HepG2 (cell line): Measurements from ENCODE around the gene TNP2. TPM values are rescaled to one million over a fixed set of nuclear protein-coding genes. Genes with fewer than 3 reads are reported as not detected.

Experiments
- ATF7-NPFF ChIP-seq: sonication (generic); formaldehyde crosslinking; IDR thresholded peaks from 2 replicates; pipeline ENCODE4 v1.8.1; 2023; ENCODE audit warnings: mild to moderate bottlenecking, low read depth, missing genetic modification reagents, moderate library complexity
- CEBPB ChIP-seq: IDR thresholded peaks from 2 replicates; pipeline ENCODE4 v1.6.1; 2011; ENCODE audit warnings: low read depth, low read length, improper control_type of control experiment, borderline replicate concordance
- CEBPG ChIP-seq: IDR thresholded peaks from 2 replicates; pipeline ENCODE4 v1.6.1; 2016
- DNMT1 ChIP-seq: sonication (generic); formaldehyde crosslinking; IDR thresholded peaks from 2 replicates; pipeline ENCODE4 v1.5.1; 2020; ENCODE audit warnings: mild to moderate bottlenecking, missing genetic modification reagents
- FOXJ3 ChIP-seq: sonication (generic); formaldehyde crosslinking; IDR thresholded peaks from 2 replicates; pipeline ENCODE4 v1.4.0; 2020; ENCODE audit warnings: missing genetic modification reagents, mild to moderate bottlenecking, borderline replicate concordance
- GATAD1 ChIP-seq: IDR thresholded peaks from 2 replicates; pipeline ENCODE4 v1.6.1; 2016; ENCODE audit warnings: missing genetic modification reagents, missing compliant biosample characterization
- GZF1 ChIP-seq: sonication (generic); formaldehyde crosslinking; IDR thresholded peaks from 2 replicates; pipeline ENCODE4 v1.5.1; 2020; ENCODE audit warnings: mild to moderate bottlenecking, missing genetic modification reagents
- IRF2 ChIP-seq: IDR thresholded peaks from 2 replicates; pipeline ENCODE4 v1.6.1; 2018; ENCODE audit warnings: missing genetic modification reagents, missing compliant biosample characterization
- MLXIP ChIP-seq: sonication (generic); formaldehyde crosslinking; IDR thresholded peaks from 2 replicates; pipeline ENCODE4 v1.9.0; 2021; ENCODE audit warnings: missing genetic modification reagents, borderline replicate concordance
- PLSCR1 ChIP-seq: sonication (generic); formaldehyde crosslinking; IDR thresholded peaks from 2 replicates; pipeline ENCODE4 v1.5.0; 2020; ENCODE audit warnings: missing genetic modification reagents, mild to moderate bottlenecking, borderline replicate concordance
- REST ChIP-seq, 2 experiments: IDR thresholded peaks; 2 replicates each; pipeline ENCODE4 v1.6.1; 2011 to 2012; ENCODE audit warnings: low read length in 2 of 2, borderline replicate concordance in 1 of 2, low read depth in 1 of 2, mild to moderate bottlenecking in 1 of 2, moderate library complexity in 1 of 2
- SYNCRIP ChIP-seq: fragments of 200-400 bp; formaldehyde crosslinking; IDR thresholded peaks from 2 replicates; pipeline ENCODE4 v1.6.1; 2018; ENCODE audit warnings: mild to moderate bottlenecking, low read depth, low read length; ENCODE audit not compliant: insufficient read depth
- ZBTB42 ChIP-seq: sonication (generic); formaldehyde crosslinking; IDR thresholded peaks from 2 replicates; pipeline ENCODE4 v1.5.0; 2020; ENCODE audit warnings: mild to moderate bottlenecking, missing genetic modification reagents
- ZFX ChIP-seq: sonication (generic); formaldehyde crosslinking; IDR thresholded peaks from 2 replicates; pipeline ENCODE4 v1.4.0; 2020; ENCODE audit warnings: mild to moderate bottlenecking, low read depth, missing genetic modification reagents, moderate library complexity
- ZNF17 ChIP-seq: sonication (generic); formaldehyde crosslinking; IDR thresholded peaks from 2 replicates; pipeline ENCODE4 v1.5.0; 2020; ENCODE audit warnings: mild to moderate bottlenecking, missing genetic modification reagents
- ZNF264 ChIP-seq: sonication (generic); formaldehyde crosslinking; IDR thresholded peaks from 2 replicates; pipeline ENCODE4 v1.4.0; 2020; ENCODE audit warnings: missing genetic modification reagents
- ZNF546 ChIP-seq: sonication (generic); formaldehyde crosslinking; conservative IDR thresholded peaks from 2 replicates; pipeline ENCODE4 v1.8.1; 2023; ENCODE audit warnings: mild to moderate bottlenecking, missing genetic modification reagents
- ZNF691 ChIP-seq: sonication (generic); formaldehyde crosslinking; IDR thresholded peaks from 2 replicates; pipeline ENCODE4 v1.4.0; 2020; ENCODE audit warnings: missing genetic modification reagents, low read depth, mild to moderate bottlenecking, borderline replicate concordance
- ZSCAN21 ChIP-seq: sonication (generic); formaldehyde crosslinking; IDR thresholded peaks from 2 replicates; pipeline ENCODE4 v1.8.0; 2022; ENCODE audit warnings: mild to moderate bottlenecking, missing genetic modification reagents, moderate library complexity, borderline replicate concordance
- ZSCAN5A ChIP-seq: sonication (generic); formaldehyde crosslinking; IDR thresholded peaks from 2 replicates; pipeline ENCODE4 v1.8.0; 2022; ENCODE audit warnings: mild to moderate bottlenecking, missing genetic modification reagents, borderline replicate concordance
- polyA plus RNA-seq, 8 experiments: library from polyadenylated mRNA; depleted of rRNA in 3 of 8; stranded (reverse) in 7 of 8; unstranded in 1 of 8; fragments of >200 nt; fragmentation: Illumina TruSeq in 4 of 8; extraction: Trizol in 4 of 8; gene quantifications; 2 replicates each; pipeline versions ENCODE4 v1.2.1 to v1.2.3, GENCODE V29; 2011 to 2016; ENCODE audit warnings: low read depth in 4 of 8, missing spikeins in 1 of 8, mixed read lengths in 1 of 8; ENCODE audit not compliant: insufficient read depth in 1 of 8
- total RNA-seq, 5 experiments: library from RNA; depleted of rRNA; stranded (reverse); fragments of >200 nt; fragmentation: Illumina TruSeq; extraction: Trizol; gene quantifications; 2 replicates each; pipeline ENCODE4 v1.2.3, GENCODE V29; 2016; ENCODE audit warnings: low read depth in 1 of 5

TNP2 gene
- total and polyA plus RNA-seq, 2 of the 13 experiments (the other 11 are each of a cell fraction or from before 2014, with no cell fraction given): not detected

- TF ChIP-seq MLXIP: no peak
- peak; percentile 86 for TF ChIP-seq FOXJ3 (CRISPR knock-in tag)
- no peak for TF ChIP-seq ZNF546
- TF ChIP-seq REST (IDR thresholded peaks at IDR 0.05; ENCODE audit: borderline replicate concordance in 1 of 2, low read depth in 1 of 2, low read length in 2 of 2): peak in 1 of 2 experiments; percentile 41; a peak in 1 of 4 replicates
- no peak for TF ChIP-seq ATF7-NPFF (CRISPR knock-in tag)
- TF ChIP-seq ZBTB42 (CRISPR knock-in tag): no peak
- TF ChIP-seq ZSCAN5A: no peak
- TF ChIP-seq IRF2: peak; percentile 96
- TF ChIP-seq ZNF264 (CRISPR knock-in tag): peak; percentile 91
- peak; percentile 52; the same call in 1 of the 2 replicates for TF ChIP-seq GATAD1
- TF ChIP-seq CEBPG (CRISPR knock-in tag): peak; percentile 99
- no peak for TF ChIP-seq GZF1
- no peak for TF ChIP-seq PLSCR1
- no peak for TF ChIP-seq SYNCRIP
- TF ChIP-seq CEBPB: peak; percentile 100
- no peak; the same call in 1 of the 2 replicates for TF ChIP-seq ZFX (CRISPR knock-in tag)
- TF ChIP-seq ZNF691: no peak
- TF ChIP-seq ZNF17 (CRISPR knock-in tag): no peak
- TF ChIP-seq DNMT1 (CRISPR knock-in tag): no peak
- peak; percentile 92; the same call in 1 of the 2 replicates for TF ChIP-seq ZSCAN21 (CRISPR knock-in tag)
These were observed 38.0 kb upstream of the TNP2 start (continued) for GRCh38 chr16:11306997-11307638.
